Fibroblast of villous mesenchyme (primary cell): ENCODE results near the gene OXSM. TPM values are rescaled to one million over a fixed set of nuclear protein-coding genes. Genes with fewer than 3 reads are reported as not detected.

ENCODE experiments used
- DNase-seq: peaks from one replicate; pipeline ENCODE4 v3.0.0-alpha.2; 2010; ENCODE audit warnings: low read depth
- H3K4me3 ChIP-seq: 2 replicates; pipeline ENCODE4 v1.5.1; 2011; ENCODE audit warnings: low read depth, mild to moderate bottlenecking, low read length
- total RNA-seq: library from RNA; depleted of rRNA; stranded (reverse); fragments of >200 nt; gene quantifications from 2 replicates; pipeline ENCODE4 v1.2.3, GENCODE V29; 2012
- TF ChIP-seq, protein P1 (sequence below): IDR thresholded peaks from 2 replicates; pipeline ENCODE4 v1.5.1; 2012; ENCODE audit warnings: low read depth, mild to moderate bottlenecking, low read length; ENCODE audit not compliant: insufficient read depth

OXSM gene
- total RNA-seq, 1 donor = 8.2 TPM

GRCh38 chr3:25831578-25831977, 41.7 kb downstream of the OXSM start:
- no peak overlapping the region for H3K4me3 ChIP-seq
- TF ChIP-seq, protein P1, sequence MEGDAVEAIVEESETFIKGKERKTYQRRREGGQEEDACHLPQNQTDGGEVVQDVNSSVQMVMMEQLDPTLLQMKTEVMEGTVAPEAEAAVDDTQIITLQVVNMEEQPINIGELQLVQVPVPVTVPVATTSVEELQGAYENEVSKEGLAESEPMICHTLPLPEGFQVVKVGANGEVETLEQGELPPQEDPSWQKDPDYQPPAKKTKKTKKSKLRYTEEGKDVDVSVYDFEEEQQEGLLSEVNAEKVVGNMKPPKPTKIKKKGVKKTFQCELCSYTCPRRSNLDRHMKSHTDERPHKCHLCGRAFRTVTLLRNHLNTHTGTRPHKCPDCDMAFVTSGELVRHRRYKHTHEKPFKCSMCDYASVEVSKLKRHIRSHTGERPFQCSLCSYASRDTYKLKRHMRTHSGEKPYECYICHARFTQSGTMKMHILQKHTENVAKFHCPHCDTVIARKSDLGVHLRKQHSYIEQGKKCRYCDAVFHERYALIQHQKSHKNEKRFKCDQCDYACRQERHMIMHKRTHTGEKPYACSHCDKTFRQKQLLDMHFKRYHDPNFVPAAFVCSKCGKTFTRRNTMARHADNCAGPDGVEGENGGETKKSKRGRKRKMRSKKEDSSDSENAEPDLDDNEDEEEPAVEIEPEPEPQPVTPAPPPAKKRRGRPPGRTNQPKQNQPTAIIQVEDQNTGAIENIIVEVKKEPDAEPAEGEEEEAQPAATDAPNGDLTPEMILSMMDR = peak; percentile 38
- DNase-seq = peak; percentile 33

GRCh38 chr3:25834346-25834745, 44.5 kb downstream of the OXSM start:
- TF ChIP-seq, protein P1 = no peak
- DNase-seq = no peak
- H3K4me3 ChIP-seq = no peak overlapping the region

DNA sequence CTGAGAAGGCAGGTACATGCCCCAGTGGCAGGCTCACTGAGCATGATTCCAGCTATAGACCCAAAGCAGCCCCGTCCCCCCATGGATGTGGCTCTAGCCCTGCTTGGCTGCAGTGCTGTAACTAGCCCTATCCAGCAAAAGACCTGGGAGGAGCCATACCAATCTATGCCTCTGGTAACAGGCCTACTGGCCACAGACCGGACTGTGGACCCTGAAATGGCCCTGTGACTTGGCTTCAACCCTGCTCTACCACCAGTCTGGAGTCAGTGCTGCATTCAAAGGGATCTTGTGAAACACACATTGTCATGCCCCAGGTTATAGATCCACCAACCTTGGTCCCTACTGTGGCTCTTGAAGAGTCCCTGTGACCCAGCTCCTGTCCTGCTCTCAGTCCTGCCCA, 46.7 kb downstream of the OXSM start:
- no peak overlapping the region for H3K4me3 ChIP-seq
- DNase-seq = no peak
- TF ChIP-seq, protein P1 = no peak

GRCh38 chr3:25837038-25837437, 47.1 kb downstream of the OXSM start:
- TF ChIP-seq, protein P1 = no peak
- no peak overlapping the region for H3K4me3 ChIP-seq
- DNase-seq = no peak

DNA sequence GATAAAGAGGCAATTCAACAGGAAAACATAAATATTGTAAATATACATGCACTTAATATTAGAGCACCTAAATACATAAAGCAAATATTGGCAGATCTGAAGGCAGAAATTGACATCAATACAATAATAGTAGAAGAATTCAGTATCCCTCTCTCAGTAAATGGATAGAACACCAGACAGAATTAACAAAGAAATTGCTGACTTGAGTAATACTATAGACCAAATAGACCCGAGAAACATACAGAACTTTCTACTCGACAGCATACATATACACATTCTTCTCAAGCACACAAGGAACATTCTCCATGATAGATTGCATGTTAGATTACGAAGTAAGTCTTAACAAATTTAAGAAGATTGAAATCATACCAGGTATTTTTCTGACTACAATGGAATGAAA, 50.2 kb downstream of the OXSM start:
- TF ChIP-seq, protein P1 = no peak
- H3K4me3 ChIP-seq = no peak overlapping the region
- DNase-seq = no peak

DNA sequence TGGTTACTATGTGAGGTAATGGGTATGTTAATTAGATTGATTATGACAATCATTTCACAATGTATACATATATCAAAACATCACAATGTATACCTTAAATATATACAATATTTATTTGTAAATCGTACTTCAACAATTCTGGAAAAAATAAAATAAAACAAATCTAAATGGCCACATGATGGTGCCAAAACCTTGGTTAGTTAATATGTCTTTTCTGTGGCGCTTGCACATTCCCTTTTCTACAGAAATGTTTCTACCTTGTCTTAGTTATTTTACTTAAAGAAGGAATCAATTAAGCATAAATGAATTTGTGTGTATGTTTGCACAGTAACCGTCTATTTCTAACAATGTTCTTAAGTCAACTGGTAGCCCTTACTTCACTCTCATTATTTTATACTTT, 53.4 kb downstream of the OXSM start:
- peak; percentile 5 for DNase-seq
- TF ChIP-seq, protein P1 = no peak

More for the DNA sequence above, 53.4 kb downstream of the OXSM start:
- no peak overlapping the region for H3K4me3 ChIP-seq

Other genes with a start within 250 kb of the OXSM start
- gene TOP2B, start 125.2 kb upstream of the OXSM start, total RNA-seq = 86.7 and 88.5 TPM in 2 replicates
- 20.9 and 36.3 TPM in 2 replicates for gene NGLY1, start 6.6 kb upstream of the OXSM start, total RNA-seq